OCI-LY7 (cell line): ENCODE results near the gene DAPK1. TPM values are rescaled to one million over a fixed set of nuclear protein-coding genes. Genes with fewer than 3 reads are reported as not detected.

Experiments
- BruUV-seq: library from RNA; stranded (reverse); fragments of 400-500 nt; replicated peaks from 2 replicates; lab custom pipeline; 2021; lab: Mats Ljungman, UMichigan
- CTCF ChIA-PET: fragments of 300-600 bp; sonication (Branson Sonifier 250); formaldehyde crosslinking; loops from one replicate; lab custom pipeline; 2022; ENCODE audit warnings: antibody characterized with exemption; ENCODE audit not compliant: unreplicated experiment; lab: Charles Lee
- POLR2A ChIA-PET: fragments of 300-600 bp; sonication (Branson Sonifier 250); formaldehyde crosslinking; loops from one replicate; lab custom pipeline; 2022; ENCODE audit warnings: antibody characterized with exemption; lab: Charles Lee
- DNase-seq: peaks from one replicate; pipeline ENCODE4 v3.0.0-alpha.2; 2015; ENCODE audit warnings: low spot score
- H2AFZ ChIP-seq: fragments of 200-600 bp; sonication (generic), shearing (Covaris generic); 2 replicates; pipeline ENCODE4 v1.6.1; 2014; ENCODE audit warnings: mild to moderate bottlenecking, antibody characterized with exemption, low read length, moderate library complexity
- H3K27ac ChIP-seq: fragments of 200-600 bp; sonication (generic); 2 replicates; pipeline ENCODE4 v1.5.1; 2014; ENCODE audit warnings: mixed run types, low read depth, mild to moderate bottlenecking, moderate library complexity, low read length, inconsistent platforms; ENCODE audit not compliant: poor library complexity, severe bottlenecking
- H3K36me3 ChIP-seq: fragments of 200-600 bp; sonication (generic); 2 replicates; pipeline ENCODE4 v1.6.1; 2014; ENCODE audit warnings: mild to moderate bottlenecking, antibody characterized with exemption, low read length, moderate library complexity, mixed read lengths; ENCODE audit not compliant: insufficient read depth
- H3K4me1 ChIP-seq: fragments of 200-600 bp; sonication (generic); 2 replicates; pipeline ENCODE4 v1.5.1; 2014; ENCODE audit warnings: mild to moderate bottlenecking, low read length; ENCODE audit not compliant: insufficient read depth, poor library complexity, severe bottlenecking
- H3K4me2 ChIP-seq: fragments of 200-600 bp; sonication (generic); 2 replicates; pipeline ENCODE4 v1.6.1; 2014; ENCODE audit warnings: mild to moderate bottlenecking, low read length
- H3K4me3 ChIP-seq: fragments of 200-600 bp; sonication (generic); 2 replicates; pipeline ENCODE4 v1.5.1; 2014; ENCODE audit warnings: mild to moderate bottlenecking, low read depth, low read length; ENCODE audit not compliant: poor library complexity, severe bottlenecking
- H3K79me2 ChIP-seq: fragments of 200-600 bp; sonication (generic); 2 replicates; pipeline ENCODE4 v1.6.1; 2016; ENCODE audit warnings: low read depth, mild to moderate bottlenecking, low read length, moderate library complexity, mixed read lengths; ENCODE audit not compliant: insufficient read depth
- H3K9me2 ChIP-seq: fragments of 200-600 bp; sonication (generic); 2 replicates; pipeline ENCODE4 v1.6.1; 2016; ENCODE audit warnings: mild to moderate bottlenecking, low read length, mixed read lengths; ENCODE audit not compliant: insufficient read depth
- H3K9me3 ChIP-seq: fragments of 200-600 bp; sonication (generic); 2 replicates; pipeline ENCODE4 v1.6.1; 2014; ENCODE audit warnings: mild to moderate bottlenecking, mixed run types, low read length, mixed read lengths
- H4K20me1 ChIP-seq: fragments of 200-600 bp; sonication (generic); 2 replicates; pipeline ENCODE4 v1.6.1; 2014; ENCODE audit warnings: mild to moderate bottlenecking, antibody characterized with exemption, low read length, moderate library complexity, mixed read lengths; ENCODE audit not compliant: insufficient read depth
- EZH2phosphoT487 ChIP-seq: fragments of 200-600 bp; sonication (generic); IDR thresholded peaks from 2 replicates; pipeline ENCODE4 v1.6.1; 2018; ENCODE audit warnings: low read depth, borderline replicate concordance, mild to moderate bottlenecking, mixed run types, antibody characterized with exemption, low read length, moderate library complexity, mixed read lengths
- intact Hi-C: fragments of 100-400 bp; cut with micrococcal nuclease; formaldehyde crosslinking; loops from one replicate; pipeline ENCODE4 v1.10.0; 2022; ENCODE audit not compliant: unreplicated experiment
- total RNA-seq, 2 experiments: library from RNA; depleted of rRNA in 1 of 2; stranded (reverse); fragments of >200 nt in 1 of 2; shearing (Covaris generic) in 1 of 2; gene quantifications; 2 replicates each; pipeline ENCODE4 v1.2.3, GENCODE V29; 2014 to 2022
- TF ChIP-seq, protein P1 (sequence below): fragments of 200-600 bp; sonication (generic); conservative IDR thresholded peaks from 2 replicates; pipeline ENCODE4 v1.5.1; 2014; ENCODE audit warnings: mild to moderate bottlenecking, antibody characterized with exemption, low read length, moderate library complexity, mixed read lengths

The DAPK1 gene
- total RNA-seq, 2 experiments from 2014 or later = 0.25 to 3.5 TPM

DNA sequence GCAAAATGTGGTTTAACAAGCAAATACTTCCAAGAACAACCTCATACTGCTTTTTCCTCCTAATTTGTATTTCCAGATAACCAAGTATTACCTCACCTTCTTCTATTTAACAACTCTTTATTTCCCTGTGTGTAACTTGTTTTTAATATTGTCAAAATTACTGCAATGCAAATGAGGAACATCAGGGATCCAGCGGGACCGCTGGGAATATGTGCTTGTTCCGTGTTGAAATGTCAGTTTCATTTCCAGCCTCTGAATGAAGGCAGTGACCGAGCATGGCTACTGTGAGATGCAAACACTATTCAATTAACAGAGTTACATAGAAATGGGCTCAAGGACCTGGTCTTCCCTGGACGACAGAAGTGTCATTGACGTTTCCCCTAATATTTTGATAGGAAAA, 117.5 kb downstream of the DAPK1 start:
- Histone ChIP-seq H3K79me2 (no peaks in the 10 kb centered on the region), H2AFZ (no peak overlapping the region), H3K4me2 (no peak overlapping the region), H3K4me1 (peaks cover 5% of the 10 kb centered on the region), H3K27ac (no peak overlapping the region), H3K36me3 (no peaks in the 10 kb centered on the region), H3K9me2 (no peaks in the 10 kb centered on the region), H3K4me3 (no peak overlapping the region), H4K20me1 (no peaks in the 10 kb centered on the region), H3K9me3 (no peaks in the 10 kb centered on the region)
- no TSS peak for BruUV-seq
- intact Hi-C loops = no loop called here
- ChIA-PET POLR2A (no interaction called here), CTCF (no interaction called here)
- DNase-seq = no peak
- TF ChIP-seq, protein P1, sequence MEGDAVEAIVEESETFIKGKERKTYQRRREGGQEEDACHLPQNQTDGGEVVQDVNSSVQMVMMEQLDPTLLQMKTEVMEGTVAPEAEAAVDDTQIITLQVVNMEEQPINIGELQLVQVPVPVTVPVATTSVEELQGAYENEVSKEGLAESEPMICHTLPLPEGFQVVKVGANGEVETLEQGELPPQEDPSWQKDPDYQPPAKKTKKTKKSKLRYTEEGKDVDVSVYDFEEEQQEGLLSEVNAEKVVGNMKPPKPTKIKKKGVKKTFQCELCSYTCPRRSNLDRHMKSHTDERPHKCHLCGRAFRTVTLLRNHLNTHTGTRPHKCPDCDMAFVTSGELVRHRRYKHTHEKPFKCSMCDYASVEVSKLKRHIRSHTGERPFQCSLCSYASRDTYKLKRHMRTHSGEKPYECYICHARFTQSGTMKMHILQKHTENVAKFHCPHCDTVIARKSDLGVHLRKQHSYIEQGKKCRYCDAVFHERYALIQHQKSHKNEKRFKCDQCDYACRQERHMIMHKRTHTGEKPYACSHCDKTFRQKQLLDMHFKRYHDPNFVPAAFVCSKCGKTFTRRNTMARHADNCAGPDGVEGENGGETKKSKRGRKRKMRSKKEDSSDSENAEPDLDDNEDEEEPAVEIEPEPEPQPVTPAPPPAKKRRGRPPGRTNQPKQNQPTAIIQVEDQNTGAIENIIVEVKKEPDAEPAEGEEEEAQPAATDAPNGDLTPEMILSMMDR = no peak
- no peak for TF ChIP-seq EZH2phosphoT487

DNA sequence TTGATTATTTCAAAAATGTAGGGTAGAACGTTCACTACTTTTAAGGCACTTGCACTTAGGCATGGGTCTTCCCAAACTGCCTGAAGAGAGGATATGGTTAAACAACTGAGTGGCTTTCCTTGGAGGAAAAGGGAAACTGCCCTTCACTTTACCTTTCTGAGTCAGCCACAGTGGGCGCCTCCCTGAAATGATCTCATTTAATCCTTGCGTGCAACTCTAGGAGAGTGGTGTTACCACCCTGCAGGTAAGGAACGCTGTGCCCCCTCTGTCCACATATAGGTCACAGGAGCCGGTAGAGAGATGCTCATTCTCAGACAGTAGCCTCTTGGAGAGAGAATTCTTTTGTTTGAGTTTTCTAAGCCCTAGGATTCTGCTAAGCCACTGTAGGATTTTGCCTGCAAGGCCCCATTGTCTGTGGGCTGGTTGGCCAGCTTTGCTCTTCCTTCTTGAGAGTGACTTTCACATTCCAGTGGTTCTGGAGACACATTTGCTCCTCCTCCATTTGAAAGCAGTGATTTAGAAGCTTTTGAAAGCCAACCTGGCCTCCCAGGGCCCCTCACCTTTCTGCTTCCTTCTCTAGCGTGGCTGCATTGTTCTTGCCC, 118.0 kb downstream of the DAPK1 start:
- TF ChIP-seq, protein P1 = no peak
- no peak for TF ChIP-seq EZH2phosphoT487
- intact Hi-C loops = no loop called here
- Histone ChIP-seq H3K4me3 (no peak overlapping the region), H4K20me1 (no peaks in the 10 kb centered on the region), H3K4me1 (peaks cover 5% of the 10 kb centered on the region), H3K27ac (no peak overlapping the region), H3K9me3 (no peaks in the 10 kb centered on the region), H2AFZ (no peak overlapping the region), H3K79me2 (no peaks in the 10 kb centered on the region), H3K36me3 (no peaks in the 10 kb centered on the region), H3K4me2 (no peak overlapping the region), H3K9me2 (no peaks in the 10 kb centered on the region)
- DNase-seq = no peak
- BruUV-seq = no TSS peak
- ChIA-PET POLR2A (no interaction called here), CTCF (no interaction called here)

DNA sequence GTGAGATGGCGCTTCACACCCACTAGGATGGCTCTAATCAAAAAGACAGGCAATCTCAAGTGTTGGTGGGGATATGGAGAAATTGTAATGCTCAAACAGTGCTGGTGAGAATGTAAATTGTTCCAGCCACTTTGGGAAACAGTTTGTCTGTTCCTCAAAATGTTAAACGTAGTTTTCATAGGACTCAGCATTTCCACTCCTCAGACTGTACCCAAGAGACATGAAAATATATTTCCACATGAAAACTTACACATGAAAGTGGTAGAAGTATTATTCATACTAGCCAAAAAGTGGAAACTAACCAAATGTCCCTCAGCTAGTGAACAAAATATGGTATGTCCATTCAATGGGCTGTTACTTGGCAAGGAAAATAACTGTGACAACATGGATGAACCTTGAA, 120.6 kb downstream of the DAPK1 start:
- H3K9me3 ChIP-seq = no peaks in the 10 kb centered on the region
- CTCF ChIA-PET = no interaction called here
- peaks cover 5% of the 10 kb centered on the region for H3K4me1 ChIP-seq
- no peaks in the 10 kb centered on the region for H3K36me3 ChIP-seq
- no peak overlapping the region for H3K27ac ChIP-seq
- intact Hi-C loops = no loop called here
- no peak overlapping the region for H3K4me2 ChIP-seq
- TF ChIP-seq EZH2phosphoT487 = no peak
- TF ChIP-seq, protein P1 = no peak
- H3K9me2 ChIP-seq = no peaks in the 10 kb centered on the region
- no TSS peak for BruUV-seq
- H2AFZ ChIP-seq = no peak overlapping the region
- no peaks in the 10 kb centered on the region for H4K20me1 ChIP-seq
- POLR2A ChIA-PET = interaction anchor here (1.2 kb wide), 1 partner anchor 12 kb away, joined by 4 read pairs; no protein-coding TSS in a partner anchor
- no peak for DNase-seq
- H3K4me3 ChIP-seq = no peak overlapping the region
- H3K79me2 ChIP-seq = no peaks in the 10 kb centered on the region
